ENCODE data around the gene BRIP1. TPM values are rescaled to one million over a fixed set of nuclear protein-coding genes. Genes with fewer than 3 reads are reported as not detected.

The BRIP1 gene
- polyA plus RNA-seq, 1 of the 3 experiments (the other 2 are of a cell fraction), result 2.0 TPM

GRCh38 chr17:61704935-61705449 lies 158.3 kb downstream of the BRIP1 start:
- H3K4me2 ChIP-seq, result no peak overlapping the region
- no peaks in the 10 kb centered on the region for H3F3A ChIP-seq (replicated peaks; ENCODE audit: insufficient read depth)
- no peaks in the 10 kb centered on the region for H3K79me2 ChIP-seq (ENCODE audit: insufficient read depth)
- no peaks in the 10 kb centered on the region for H3K9me2 ChIP-seq
- H3K9me3 ChIP-seq, result peaks cover 14% of the 10 kb centered on the region
- peaks cover 3 to 61% of the 10 kb centered on the region in 2 experiments for H3K36me3 ChIP-seq (replicated peaks in 1 of 2; ENCODE audit: control insufficient read depth in 1 of 2, insufficient read depth in 2 of 2, low read length in 1 of 2)
- no peaks in the 10 kb centered on the region for H4K20me1 ChIP-seq (ENCODE audit: insufficient read depth)
- TF ChIP-seq GABPA (IDR thresholded peaks at IDR 0.05; ENCODE audit: low read depth) (no peak), RAD21 (IDR thresholded peaks at IDR 0.05; ENCODE audit: low read length) (no peak), JUND (IDR thresholded peaks at IDR 0.05) (no peak), YY1 (IDR thresholded peaks at IDR 0.05; ENCODE audit: low read depth) (no peak), FOXJ3 (CRISPR knock-in tag; IDR thresholded peaks at IDR 0.05) (no peak), SMC3 (IDR thresholded peaks at IDR 0.05; ENCODE audit: low read depth, low read length) (no peak), RFX5 (IDR thresholded peaks at IDR 0.05; ENCODE audit: low read length) (no peak), CTCF (IDR thresholded peaks at IDR 0.05) (no peak), GATA2 (CRISPR knock-in tag; IDR thresholded peaks at IDR 0.05) (no peak), EP300 (IDR thresholded peaks at IDR 0.05; ENCODE audit: borderline replicate concordance in 1 of 2, low read depth in 1 of 2, low read length in 1 of 2) (no peak)
- no peaks in the 10 kb centered on the region for H3K4me1 ChIP-seq (ENCODE audit: control insufficient read depth in 1 of 2, insufficient read depth in 2 of 2, low read depth in 1 of 2, low read length in 1 of 2)
- CTCF ChIA-PET, result interaction anchor here (1.0 kb wide), 1 partner anchor 17 kb away, joined by 3 read pairs; no protein-coding TSS in a partner anchor
- no peak overlapping the region for H3K4me3 ChIP-seq (ENCODE audit: low read depth in 2 of 2, low read length in 1 of 2)
- no peak for DNase-seq
- WGBS (ENCODE audit: low lambda C conversion rate), result 95% methylated on average over 3 of the region's 3 CpGs
- H3K27ac ChIP-seq (ENCODE audit: low read depth in 2 of 2, low read length in 1 of 2), result no peak overlapping the region
- no peak overlapping the region for H2AFZ ChIP-seq (ENCODE audit: low read depth)
- H3K9ac ChIP-seq, result no peak overlapping the region
- POLR2A ChIA-PET, result no interaction called here
- H3K27me3 ChIP-seq (ENCODE audit: insufficient read depth), result no peaks in the 10 kb centered on the region

GRCh38 chr17:61702450-61702849 lies 160.9 kb downstream of the BRIP1 start:
- no peak overlapping the region for H3K4me3 ChIP-seq (ENCODE audit: low read depth in 2 of 2, low read length in 1 of 2)
- peaks cover 25% of the 10 kb centered on the region for H3K9me3 ChIP-seq
- ChIA-PET CTCF (interaction anchor here (2.6 kb wide), 1 partner anchor 11 kb away, joined by 9 read pairs; no protein-coding TSS in a partner anchor), POLR2A (no interaction called here)
- peaks cover 0 to 59% of the 10 kb centered on the region in 2 experiments for H3K36me3 ChIP-seq (replicated peaks in 1 of 2; ENCODE audit: control insufficient read depth in 1 of 2, insufficient read depth in 2 of 2, low read length in 1 of 2)
- H3K79me2 ChIP-seq (ENCODE audit: insufficient read depth), result no peaks in the 10 kb centered on the region
- H3K4me2 ChIP-seq, result no peak overlapping the region
- no peaks in the 10 kb centered on the region for H3K4me1 ChIP-seq (ENCODE audit: control insufficient read depth in 1 of 2, insufficient read depth in 2 of 2, low read depth in 1 of 2, low read length in 1 of 2)
- WGBS (ENCODE audit: low lambda C conversion rate), result 100% methylated on average over 3 of the region's 3 CpGs
- no peaks in the 10 kb centered on the region for H3F3A ChIP-seq (replicated peaks; ENCODE audit: insufficient read depth)
- H3K9ac ChIP-seq, result no peak overlapping the region
- H3K9me2 ChIP-seq, result no peaks in the 10 kb centered on the region
- no peak overlapping the region for H3K27ac ChIP-seq (ENCODE audit: low read depth in 2 of 2, low read length in 1 of 2)
- no peak for TF ChIP-seq YY1 (IDR thresholded peaks at IDR 0.05; ENCODE audit: low read depth)
- TF ChIP-seq TAF1 (IDR thresholded peaks at IDR 0.05; ENCODE audit: borderline replicate concordance, low read depth, low read length), result no peak
- TF ChIP-seq RAD21 (IDR thresholded peaks at IDR 0.05; ENCODE audit: low read length), result no peak
- TF ChIP-seq FOXM1 (IDR thresholded peaks at IDR 0.05; ENCODE audit: low read depth), result no peak
- TF ChIP-seq ELF1 (IDR thresholded peaks at IDR 0.05), result no peak
- TF ChIP-seq NRF1 (IDR thresholded peaks at IDR 0.05; ENCODE audit: low read depth, low read length), result no peak
- no peak for TF ChIP-seq TCF12 (IDR thresholded peaks at IDR 0.05)
- TF ChIP-seq CHD2 (IDR thresholded peaks at IDR 0.05; ENCODE audit: low read length, partially characterized antibody), result no peak
- TF ChIP-seq FOSL2 (IDR thresholded peaks at IDR 0.05; ENCODE audit: borderline replicate concordance, low read depth), result no peak
- TF ChIP-seq PBX3 (IDR thresholded peaks at IDR 0.05), result no peak
- TF ChIP-seq MXI1 (IDR thresholded peaks at IDR 0.05; ENCODE audit: low read depth, low read length), result no peak
- TF ChIP-seq CTCF (IDR thresholded peaks at IDR 0.05), result no peak
- no peak for TF ChIP-seq SIN3A (IDR thresholded peaks at IDR 0.05; ENCODE audit: borderline replicate concordance, low read depth, low read length)
- TF ChIP-seq NFIC (IDR thresholded peaks at IDR 0.05; ENCODE audit: borderline replicate concordance), result no peak
- TF ChIP-seq RFX5 (IDR thresholded peaks at IDR 0.05; ENCODE audit: low read length), result no peak
- no peak for TF ChIP-seq GATA2 (CRISPR knock-in tag; IDR thresholded peaks at IDR 0.05)
- no peak for TF ChIP-seq MEF2A (IDR thresholded peaks at IDR 0.05; ENCODE audit: borderline replicate concordance, low read depth)
- no peak overlapping the region for H2AFZ ChIP-seq (ENCODE audit: low read depth)
- H3K27me3 ChIP-seq (ENCODE audit: insufficient read depth), result no peaks in the 10 kb centered on the region
- no peak for DNase-seq
- no peaks in the 10 kb centered on the region for H4K20me1 ChIP-seq (ENCODE audit: insufficient read depth)

Data from SK-N-SH (cell line).